Loucy (cell line): ENCODE measurements around the gene CADM2.

Source experiments
- CTCF ChIP-seq: fragments of 200-600 bp; sonication (generic); conservative IDR thresholded peaks from 2 replicates; pipeline ENCODE4 v1.5.1; 2014; ENCODE audit warnings: mild to moderate bottlenecking, antibody characterized with exemption, low read length
- EZH2phosphoT487 ChIP-seq: fragments of 200-600 bp; IDR thresholded peaks from 2 replicates; pipeline ENCODE4 v1.6.1; 2018; ENCODE audit warnings: antibody characterized with exemption, mild to moderate bottlenecking, moderate library complexity, borderline replicate concordance

- TF ChIP-seq CTCF (no peak), EZH2phosphoT487 (no peak)
Observed at GRCh38 chr3:84961521-84962255, 2.9 kb downstream of the CADM2 start.
